ENCODE data around the gene LRPAP1. TPM values are rescaled to one million over a fixed set of nuclear protein-coding genes. Genes with fewer than 3 reads are reported as not detected.
A peak's percentile ranks its signal among the peaks of the same experiment; 100 is the strongest.

Gene LRPAP1
- total RNA-seq, 1 experiment from 2014 or later = 90.8 TPM

DNA sequence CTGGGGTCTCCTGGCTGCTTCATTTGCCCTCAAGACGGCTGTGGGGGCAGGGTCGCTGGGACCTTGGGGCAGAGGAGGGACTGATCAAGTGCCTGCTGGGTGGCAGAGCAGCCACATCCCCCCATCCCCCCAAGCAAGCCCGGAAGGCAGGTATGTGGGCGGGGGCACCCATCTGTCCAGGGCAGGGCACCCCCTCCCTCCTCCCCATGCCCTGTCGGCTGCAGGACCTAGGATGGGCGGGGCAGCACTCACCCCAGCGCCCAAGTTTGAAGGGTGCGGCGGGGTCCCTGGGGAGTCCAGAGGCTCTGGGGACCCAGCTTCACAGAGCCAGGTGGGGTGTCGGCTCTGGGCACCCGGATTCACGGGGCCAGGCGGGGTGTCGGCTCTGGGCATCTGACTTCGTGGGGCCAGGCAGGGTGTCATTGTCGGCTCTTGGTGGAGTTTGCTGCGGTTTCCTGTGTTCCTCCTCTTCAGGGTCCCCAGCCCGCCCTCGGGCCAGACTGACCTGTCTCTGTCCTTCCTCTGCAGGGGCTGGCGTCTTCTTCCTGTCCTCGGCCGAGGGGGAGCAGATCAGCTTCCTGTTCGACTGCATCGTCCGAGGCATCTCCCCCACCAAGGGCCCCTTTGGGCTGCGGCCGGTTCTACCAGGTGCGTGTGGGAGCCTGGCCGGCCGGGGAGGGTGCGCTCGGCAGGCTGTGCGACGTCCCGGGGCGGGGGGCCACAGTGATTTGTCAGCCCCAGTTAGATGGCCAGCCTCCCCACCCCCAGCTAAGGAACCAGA is 47.0 kb downstream of the LRPAP1 start:
- TF ChIP-seq, protein P1, sequence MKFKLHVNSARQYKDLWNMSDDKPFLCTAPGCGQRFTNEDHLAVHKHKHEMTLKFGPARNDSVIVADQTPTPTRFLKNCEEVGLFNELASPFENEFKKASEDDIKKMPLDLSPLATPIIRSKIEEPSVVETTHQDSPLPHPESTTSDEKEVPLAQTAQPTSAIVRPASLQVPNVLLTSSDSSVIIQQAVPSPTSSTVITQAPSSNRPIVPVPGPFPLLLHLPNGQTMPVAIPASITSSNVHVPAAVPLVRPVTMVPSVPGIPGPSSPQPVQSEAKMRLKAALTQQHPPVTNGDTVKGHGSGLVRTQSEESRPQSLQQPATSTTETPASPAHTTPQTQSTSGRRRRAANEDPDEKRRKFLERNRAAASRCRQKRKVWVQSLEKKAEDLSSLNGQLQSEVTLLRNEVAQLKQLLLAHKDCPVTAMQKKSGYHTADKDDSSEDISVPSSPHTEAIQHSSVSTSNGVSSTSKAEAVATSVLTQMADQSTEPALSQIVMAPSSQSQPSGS (CRISPR knock-in tag; IDR thresholded peaks at IDR 0.05; ENCODE audit: borderline replicate concordance, low read depth) = no peak
- TF ChIP-seq, protein P2, sequence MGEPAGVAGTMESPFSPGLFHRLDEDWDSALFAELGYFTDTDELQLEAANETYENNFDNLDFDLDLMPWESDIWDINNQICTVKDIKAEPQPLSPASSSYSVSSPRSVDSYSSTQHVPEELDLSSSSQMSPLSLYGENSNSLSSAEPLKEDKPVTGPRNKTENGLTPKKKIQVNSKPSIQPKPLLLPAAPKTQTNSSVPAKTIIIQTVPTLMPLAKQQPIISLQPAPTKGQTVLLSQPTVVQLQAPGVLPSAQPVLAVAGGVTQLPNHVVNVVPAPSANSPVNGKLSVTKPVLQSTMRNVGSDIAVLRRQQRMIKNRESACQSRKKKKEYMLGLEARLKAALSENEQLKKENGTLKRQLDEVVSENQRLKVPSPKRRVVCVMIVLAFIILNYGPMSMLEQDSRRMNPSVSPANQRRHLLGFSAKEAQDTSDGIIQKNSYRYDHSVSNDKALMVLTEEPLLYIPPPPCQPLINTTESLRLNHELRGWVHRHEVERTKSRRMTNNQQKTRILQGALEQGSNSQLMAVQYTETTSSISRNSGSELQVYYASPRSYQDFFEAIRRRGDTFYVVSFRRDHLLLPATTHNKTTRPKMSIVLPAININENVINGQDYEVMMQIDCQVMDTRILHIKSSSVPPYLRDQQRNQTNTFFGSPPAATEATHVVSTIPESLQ (CRISPR knock-in tag; IDR thresholded peaks at IDR 0.05) = no peak
- TF ChIP-seq, protein P3, sequence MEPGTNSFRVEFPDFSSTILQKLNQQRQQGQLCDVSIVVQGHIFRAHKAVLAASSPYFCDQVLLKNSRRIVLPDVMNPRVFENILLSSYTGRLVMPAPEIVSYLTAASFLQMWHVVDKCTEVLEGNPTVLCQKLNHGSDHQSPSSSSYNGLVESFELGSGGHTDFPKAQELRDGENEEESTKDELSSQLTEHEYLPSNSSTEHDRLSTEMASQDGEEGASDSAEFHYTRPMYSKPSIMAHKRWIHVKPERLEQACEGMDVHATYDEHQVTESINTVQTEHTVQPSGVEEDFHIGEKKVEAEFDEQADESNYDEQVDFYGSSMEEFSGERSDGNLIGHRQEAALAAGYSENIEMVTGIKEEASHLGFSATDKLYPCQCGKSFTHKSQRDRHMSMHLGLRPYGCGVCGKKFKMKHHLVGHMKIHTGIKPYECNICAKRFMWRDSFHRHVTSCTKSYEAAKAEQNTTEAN (CRISPR knock-in tag; IDR thresholded peaks at IDR 0.05) = no peak
- TF ChIP-seq FOXP1 (CRISPR knock-in tag; IDR thresholded peaks at IDR 0.05; ENCODE audit: borderline replicate concordance) = no peak
- no peak for TF ChIP-seq SMAD3 (CRISPR knock-in tag; IDR thresholded peaks at IDR 0.05; ENCODE audit: borderline replicate concordance)
- POLR2A ChIA-PET = no interaction called here
- ATAC-seq = no peak
- no peak for DNase-seq (ENCODE audit: low spot score)
- CTCF ChIA-PET = interaction anchor here (0.9 to 1.9 kb wide), 4 partner anchors 18 to 395 kb away, joined by 3 to 6 read pairs (median 4); no protein-coding TSS in a partner anchor
- peaks cover 23% of the 10 kb centered on the region for H3K4me1 Mint-ChIP-seq
- H3K9me3 Mint-ChIP-seq = no peaks in the 10 kb centered on the region
- H3K4me3 Mint-ChIP-seq = no peak overlapping the region
- H3K36me3 Mint-ChIP-seq = no peaks in the 10 kb centered on the region
- H3K27me3 Mint-ChIP-seq (ENCODE audit: low read depth) = peaks cover 86% of the 10 kb centered on the region
- H3K27ac Mint-ChIP-seq = no peak overlapping the region

DNA sequence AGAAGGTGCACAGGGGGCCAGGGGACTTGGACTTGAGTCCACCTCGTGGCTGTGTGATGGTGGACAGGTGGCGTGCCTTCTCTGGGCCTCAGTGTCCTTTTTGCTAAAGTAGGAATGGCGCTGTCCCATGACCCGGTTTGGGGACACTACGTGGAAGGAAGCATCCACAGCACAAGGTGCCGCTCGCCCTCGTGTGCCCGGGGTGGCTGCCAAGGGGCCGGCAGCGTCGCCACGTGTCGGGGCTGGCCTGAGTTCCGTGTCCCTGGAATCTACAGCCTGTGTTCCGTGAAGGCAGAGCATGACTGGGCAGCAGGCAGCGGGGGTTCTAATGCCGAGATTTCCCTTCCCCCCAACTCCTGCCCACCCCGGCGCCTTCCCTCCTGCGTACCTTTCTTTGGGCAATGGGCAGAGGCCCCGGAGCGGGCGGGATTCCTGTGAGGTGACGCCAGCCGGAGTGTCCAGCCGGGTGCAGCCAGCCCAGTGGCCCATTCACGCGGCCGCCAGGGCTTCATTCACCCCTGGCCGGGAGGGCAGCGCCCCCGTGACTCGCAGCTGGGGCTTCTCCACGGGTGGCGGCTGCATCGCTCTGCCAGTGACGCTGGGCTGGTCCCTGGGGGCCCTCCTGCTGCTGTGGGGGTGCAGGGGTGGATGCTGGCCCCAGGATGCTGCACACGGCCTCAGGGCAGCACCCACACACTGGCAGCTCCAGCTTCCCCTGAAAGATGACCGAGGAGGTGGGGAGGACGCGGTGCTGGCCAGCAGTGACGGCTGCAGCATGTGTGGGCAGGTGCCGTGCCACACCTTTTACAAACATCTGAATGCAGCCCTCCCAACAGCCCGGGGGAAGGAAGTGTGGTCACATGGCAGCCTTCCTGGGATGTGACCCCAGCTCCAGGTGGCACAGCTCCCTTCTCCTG is 47.9 kb downstream of the LRPAP1 start:
- DNase-seq (ENCODE audit: low spot score) = no peak
- peaks cover 83% of the 10 kb centered on the region for H3K27me3 Mint-ChIP-seq (ENCODE audit: low read depth)
- ATAC-seq = no peak
- no peaks in the 10 kb centered on the region for H3K36me3 Mint-ChIP-seq
- no peak overlapping the region for H3K4me3 Mint-ChIP-seq
- H3K27ac Mint-ChIP-seq = no peak overlapping the region
- peaks cover 23% of the 10 kb centered on the region for H3K4me1 Mint-ChIP-seq
- CTCF ChIA-PET = interaction anchor here (0.9 to 1.9 kb wide), 4 partner anchors 30 to 396 kb away, joined by 3 to 6 read pairs (median 4); no protein-coding TSS in a partner anchor
- POLR2A ChIA-PET = no interaction called here
- TF ChIP-seq, protein P4, sequence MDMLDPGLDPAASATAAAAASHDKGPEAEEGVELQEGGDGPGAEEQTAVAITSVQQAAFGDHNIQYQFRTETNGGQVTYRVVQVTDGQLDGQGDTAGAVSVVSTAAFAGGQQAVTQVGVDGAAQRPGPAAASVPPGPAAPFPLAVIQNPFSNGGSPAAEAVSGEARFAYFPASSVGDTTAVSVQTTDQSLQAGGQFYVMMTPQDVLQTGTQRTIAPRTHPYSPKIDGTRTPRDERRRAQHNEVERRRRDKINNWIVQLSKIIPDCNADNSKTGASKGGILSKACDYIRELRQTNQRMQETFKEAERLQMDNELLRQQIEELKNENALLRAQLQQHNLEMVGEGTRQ (CRISPR knock-in tag; IDR thresholded peaks at IDR 0.05) = peak; percentile 17; the same call in 1 of the 2 replicates
- peak; percentile 34; the same call in 1 of the 2 replicates for TF ChIP-seq FOXP1 (CRISPR knock-in tag; IDR thresholded peaks at IDR 0.05; ENCODE audit: borderline replicate concordance)
- TF ChIP-seq, protein P5, sequence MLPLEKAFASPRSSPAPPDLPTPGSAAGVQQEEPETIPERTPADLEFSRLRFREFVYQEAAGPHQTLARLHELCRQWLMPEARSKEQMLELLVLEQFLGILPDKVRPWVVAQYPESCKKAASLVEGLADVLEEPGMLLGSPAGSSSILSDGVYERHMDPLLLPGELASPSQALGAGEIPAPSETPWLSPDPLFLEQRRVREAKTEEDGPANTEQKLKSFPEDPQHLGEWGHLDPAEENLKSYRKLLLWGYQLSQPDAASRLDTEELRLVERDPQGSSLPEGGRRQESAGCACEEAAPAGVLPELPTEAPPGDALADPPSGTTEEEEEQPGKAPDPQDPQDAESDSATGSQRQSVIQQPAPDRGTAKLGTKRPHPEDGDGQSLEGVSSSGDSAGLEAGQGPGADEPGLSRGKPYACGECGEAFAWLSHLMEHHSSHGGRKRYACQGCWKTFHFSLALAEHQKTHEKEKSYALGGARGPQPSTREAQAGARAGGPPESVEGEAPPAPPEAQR (CRISPR knock-in tag; IDR thresholded peaks at IDR 0.05) = no peak
- no peaks in the 10 kb centered on the region for H3K9me3 Mint-ChIP-seq

DNA sequence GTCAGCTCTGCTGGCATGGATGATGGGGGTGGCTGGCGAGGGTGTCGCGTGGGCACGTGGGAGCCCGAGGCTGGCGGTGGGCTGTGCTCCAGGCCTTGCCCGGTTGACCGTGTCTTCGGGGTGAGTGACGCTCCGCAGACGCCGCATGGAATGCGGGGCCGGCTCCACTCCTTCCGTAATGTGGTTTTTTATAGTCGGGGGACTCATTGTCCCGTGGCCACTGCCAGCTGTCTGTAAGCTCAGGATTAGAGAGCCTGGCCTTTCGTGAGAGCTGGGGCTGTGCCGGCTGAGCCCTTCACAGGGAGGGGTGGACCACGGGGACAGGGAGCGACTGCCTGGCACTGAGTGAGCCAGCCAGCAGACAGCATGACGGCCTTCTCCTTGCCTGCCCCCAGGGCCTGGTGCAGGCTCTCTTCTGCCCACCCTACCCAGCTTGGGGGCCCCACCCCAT is 48.7 kb downstream of the LRPAP1 start:
- Mint-ChIP-seq H3K4me3 (no peak overlapping the region), H3K27me3 (ENCODE audit: low read depth) (peaks cover 81% of the 10 kb centered on the region), H3K9me3 (no peaks in the 10 kb centered on the region)
- TF ChIP-seq ETV6 (CRISPR knock-in tag; IDR thresholded peaks at IDR 0.05) = no peak
- TF ChIP-seq, protein P6, sequence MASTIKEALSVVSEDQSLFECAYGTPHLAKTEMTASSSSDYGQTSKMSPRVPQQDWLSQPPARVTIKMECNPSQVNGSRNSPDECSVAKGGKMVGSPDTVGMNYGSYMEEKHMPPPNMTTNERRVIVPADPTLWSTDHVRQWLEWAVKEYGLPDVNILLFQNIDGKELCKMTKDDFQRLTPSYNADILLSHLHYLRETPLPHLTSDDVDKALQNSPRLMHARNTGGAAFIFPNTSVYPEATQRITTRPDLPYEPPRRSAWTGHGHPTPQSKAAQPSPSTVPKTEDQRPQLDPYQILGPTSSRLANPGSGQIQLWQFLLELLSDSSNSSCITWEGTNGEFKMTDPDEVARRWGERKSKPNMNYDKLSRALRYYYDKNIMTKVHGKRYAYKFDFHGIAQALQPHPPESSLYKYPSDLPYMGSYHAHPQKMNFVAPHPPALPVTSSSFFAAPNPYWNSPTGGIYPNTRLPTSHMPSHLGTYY (CRISPR knock-in tag; IDR thresholded peaks at IDR 0.05) = no peak
- no peak for TF ChIP-seq SMAD4 (CRISPR knock-in tag; IDR thresholded peaks at IDR 0.05)
- TF ChIP-seq, protein P7, sequence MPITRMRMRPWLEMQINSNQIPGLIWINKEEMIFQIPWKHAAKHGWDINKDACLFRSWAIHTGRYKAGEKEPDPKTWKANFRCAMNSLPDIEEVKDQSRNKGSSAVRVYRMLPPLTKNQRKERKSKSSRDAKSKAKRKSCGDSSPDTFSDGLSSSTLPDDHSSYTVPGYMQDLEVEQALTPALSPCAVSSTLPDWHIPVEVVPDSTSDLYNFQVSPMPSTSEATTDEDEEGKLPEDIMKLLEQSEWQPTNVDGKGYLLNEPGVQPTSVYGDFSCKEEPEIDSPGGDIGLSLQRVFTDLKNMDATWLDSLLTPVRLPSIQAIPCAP (CRISPR knock-in tag; IDR thresholded peaks at IDR 0.05) = no peak
- TF ChIP-seq HMGA2 (CRISPR knock-in tag; IDR thresholded peaks at IDR 0.05) = no peak
- TF ChIP-seq, protein P8, sequence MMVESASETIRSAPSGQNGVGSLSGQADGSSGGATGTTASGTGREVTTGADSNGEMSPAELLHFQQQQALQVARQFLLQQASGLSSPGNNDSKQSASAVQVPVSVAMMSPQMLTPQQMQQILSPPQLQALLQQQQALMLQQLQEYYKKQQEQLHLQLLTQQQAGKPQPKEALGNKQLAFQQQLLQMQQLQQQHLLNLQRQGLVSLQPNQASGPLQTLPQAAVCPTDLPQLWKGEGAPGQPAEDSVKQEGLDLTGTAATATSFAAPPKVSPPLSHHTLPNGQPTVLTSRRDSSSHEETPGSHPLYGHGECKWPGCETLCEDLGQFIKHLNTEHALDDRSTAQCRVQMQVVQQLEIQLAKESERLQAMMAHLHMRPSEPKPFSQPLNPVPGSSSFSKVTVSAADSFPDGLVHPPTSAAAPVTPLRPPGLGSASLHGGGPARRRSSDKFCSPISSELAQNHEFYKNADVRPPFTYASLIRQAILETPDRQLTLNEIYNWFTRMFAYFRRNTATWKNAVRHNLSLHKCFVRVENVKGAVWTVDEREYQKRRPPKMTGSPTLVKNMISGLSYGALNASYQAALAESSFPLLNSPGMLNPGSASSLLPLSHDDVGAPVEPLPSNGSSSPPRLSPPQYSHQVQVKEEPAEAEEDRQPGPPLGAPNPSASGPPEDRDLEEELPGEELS (CRISPR knock-in tag; IDR thresholded peaks at IDR 0.05) = no peak

More for the DNA sequence above, 48.7 kb downstream of the LRPAP1 start:
- no peak for DNase-seq (ENCODE audit: low spot score)
- H3K27ac Mint-ChIP-seq = no peak overlapping the region
- H3K36me3 Mint-ChIP-seq = no peaks in the 10 kb centered on the region
- no peak for ATAC-seq
- ChIA-PET CTCF (interaction anchor here (0.6 to 1.3 kb wide), 3 partner anchors 31 to 165 kb away, joined by 3 to 4 read pairs (median 4); no protein-coding TSS in a partner anchor), POLR2A (no interaction called here)
- H3K4me1 Mint-ChIP-seq = peaks cover 23% of the 10 kb centered on the region
